GM19025 (cell line): ENCODE data around the gene MARVELD3.
"Not testable (repeated sequence)": the region's sequence is repeated elsewhere in the genome, so short reads cannot be mapped to it uniquely, and the experiment has no call there.

Source experiments
- ATAC-seq: cut with Tn5 transposase; IDR thresholded peaks from one replicate; pipeline ENCODE4 v1.9.1; 2021; ENCODE audit warnings: mild to moderate bottlenecking, low read depth, moderate library complexity; ENCODE audit not compliant: unreplicated experiment

MARVELD3 gene, protein sequence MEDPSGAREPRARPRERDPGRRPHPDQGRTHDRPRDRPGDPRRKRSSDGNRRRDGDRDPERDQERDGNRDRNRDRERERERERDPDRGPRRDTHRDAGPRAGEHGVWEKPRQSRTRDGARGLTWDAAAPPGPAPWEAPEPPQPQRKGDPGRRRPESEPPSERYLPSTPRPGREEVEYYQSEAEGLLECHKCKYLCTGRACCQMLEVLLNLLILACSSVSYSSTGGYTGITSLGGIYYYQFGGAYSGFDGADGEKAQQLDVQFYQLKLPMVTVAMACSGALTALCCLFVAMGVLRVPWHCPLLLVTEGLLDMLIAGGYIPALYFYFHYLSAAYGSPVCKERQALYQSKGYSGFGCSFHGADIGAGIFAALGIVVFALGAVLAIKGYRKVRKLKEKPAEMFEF

GRCh38 chr16:71626018-71626857, at the start of gene MARVELD3:
Gene MARVELD3, plus strand, starts transcription at chr16:71626184. Its CDS starts 46 bp downstream, at chr16:71626230.
- no peak for ATAC-seq

- no peak for ATAC-seq
Measured at GRCh38 chr16:71576971-71577370, 49.0 kb upstream of the MARVELD3 start, which contains the start of gene TAT. Gene TAT, minus strand, starts transcription at chr16:71577092. Its CDS starts 677 bp downstream, at chr16:71576415.

GRCh38 chr16:71582553-71582848, 43.5 kb upstream of the MARVELD3 start:
- not testable (repeated sequence) for ATAC-seq

- ATAC-seq = no peak
Measured at GRCh38 chr16:71584543-71585317, 41.3 kb upstream of the MARVELD3 start.

GRCh38 chr16:71585318-71585703, 40.7 kb upstream of the MARVELD3 start:
- no peak for ATAC-seq

GRCh38 chr16:71589334-71589733, 36.6 kb upstream of the MARVELD3 start:
- ATAC-seq = not testable (repeated sequence)

DNA sequence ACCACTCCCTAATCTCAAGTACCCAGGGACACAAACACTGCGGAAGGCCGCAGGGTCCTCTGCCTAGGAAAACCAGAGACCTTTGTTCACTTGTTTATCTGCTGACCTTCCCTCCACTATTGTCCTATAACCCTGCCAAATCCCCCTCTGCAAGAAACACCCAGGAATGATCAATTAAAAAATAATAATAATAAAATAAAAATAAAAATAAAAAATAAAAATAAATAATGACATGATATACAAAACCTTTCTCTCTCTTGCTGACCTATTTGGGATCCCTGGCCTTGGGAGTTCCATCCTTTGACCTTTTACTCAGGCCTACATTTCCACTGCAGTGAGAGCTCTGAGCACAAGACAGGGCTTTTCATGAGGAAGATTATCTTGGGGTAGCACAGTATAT, 35.9 kb upstream of the MARVELD3 start:
- ATAC-seq = not testable (repeated sequence)

GRCh38 chr16:71590584-71590983, 35.4 kb upstream of the MARVELD3 start:
- no peak for ATAC-seq

DNA sequence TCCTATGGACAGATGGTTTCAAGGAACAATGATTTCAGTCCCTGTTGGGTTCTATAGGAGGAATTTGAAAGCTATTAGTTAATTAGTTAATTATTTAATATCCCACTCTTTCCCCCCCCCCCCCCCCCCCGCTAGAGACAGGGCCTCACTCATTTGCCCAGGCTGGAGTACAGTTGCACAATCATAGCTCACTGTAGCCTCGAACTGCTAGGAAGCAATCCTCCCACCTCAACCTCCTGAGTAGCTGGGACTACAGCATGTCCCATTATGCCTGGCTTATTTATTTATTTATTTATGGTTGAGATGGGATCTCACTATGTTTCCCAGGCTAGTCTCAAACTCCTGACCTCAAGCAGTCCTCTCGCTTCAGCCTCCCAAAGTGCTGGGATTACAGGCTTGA, 34.1 kb upstream of the MARVELD3 start:
- no peak for ATAC-seq

DNA sequence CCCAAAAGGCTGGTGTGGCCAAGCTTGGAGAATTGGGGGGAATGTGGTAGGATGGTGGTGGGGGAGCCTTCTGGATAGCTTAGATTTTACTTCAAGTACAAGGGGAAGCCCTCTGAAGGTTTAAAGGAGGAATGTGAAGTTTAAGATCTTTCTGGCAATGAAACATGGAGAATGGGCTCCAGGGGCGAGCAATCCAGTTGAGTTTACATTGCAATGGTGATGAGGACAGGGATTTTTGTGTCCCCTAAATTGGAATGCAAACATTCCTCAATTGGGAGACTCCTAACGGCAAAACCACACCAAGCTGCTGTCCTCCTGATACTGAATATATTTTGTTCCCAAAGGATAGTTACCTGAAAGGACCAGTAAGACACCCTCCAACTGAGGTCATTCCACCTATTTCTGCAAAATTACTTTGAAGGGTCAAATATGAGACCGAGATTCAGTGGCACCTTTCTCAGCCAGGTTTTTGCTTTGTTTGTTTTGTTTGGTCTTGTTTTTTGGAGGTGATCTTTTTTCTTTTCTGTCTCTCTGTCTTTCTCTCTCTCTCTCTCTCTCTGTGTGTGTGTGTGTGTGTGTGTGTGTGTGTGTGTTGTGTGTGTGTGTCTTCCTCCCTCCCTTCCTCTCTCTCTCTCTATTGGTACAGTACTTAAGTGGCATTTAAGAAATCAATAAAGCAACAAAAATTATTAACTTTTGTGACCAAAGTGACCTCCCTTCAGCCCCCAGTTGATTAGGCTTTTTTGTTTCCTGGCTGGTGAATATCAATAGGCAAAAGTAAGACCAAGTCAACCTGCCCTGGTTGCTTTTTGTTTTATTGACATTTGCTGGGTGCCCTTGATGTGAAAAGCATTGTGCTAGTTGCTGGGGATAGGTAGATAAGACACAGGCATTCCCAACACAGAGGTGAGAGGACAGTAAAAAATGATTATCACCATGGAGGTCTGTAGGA, 32.7 kb upstream of the MARVELD3 start:
- no peak for ATAC-seq

DNA sequence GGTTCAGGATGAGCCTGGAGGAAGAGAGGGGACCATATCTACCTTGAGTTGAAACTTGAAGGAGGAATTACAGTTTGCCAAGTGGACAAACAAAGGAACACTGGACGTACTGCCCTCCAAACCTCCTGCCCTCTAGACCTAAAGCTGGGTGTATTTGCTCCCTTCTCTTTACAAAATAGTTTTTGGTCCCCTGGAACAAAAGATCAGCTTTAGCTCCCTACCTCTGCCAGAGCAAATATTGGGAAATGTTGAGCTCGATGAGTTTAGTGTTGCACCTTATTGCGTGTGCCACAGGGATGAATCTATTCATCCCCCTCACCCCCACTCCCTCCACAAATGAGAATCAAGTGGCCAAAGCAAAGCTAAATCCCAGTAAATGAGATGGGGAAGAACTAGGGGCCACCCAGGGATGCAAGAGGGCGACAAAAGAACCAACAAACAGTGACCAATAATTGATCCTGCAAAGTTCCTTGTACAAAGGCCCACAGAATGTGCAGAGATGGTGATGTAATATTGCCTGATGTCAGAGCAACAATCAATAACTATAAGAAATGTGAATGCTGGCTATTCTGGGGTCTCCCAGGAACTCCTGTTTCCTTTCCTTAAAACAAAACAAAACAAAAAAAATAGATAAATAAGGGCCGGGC, 31.9 kb upstream of the MARVELD3 start:
- ATAC-seq = no peak

GRCh38 chr16:71595340-71595826, 30.6 kb upstream of the MARVELD3 start:
- not testable (repeated sequence) for ATAC-seq

DNA sequence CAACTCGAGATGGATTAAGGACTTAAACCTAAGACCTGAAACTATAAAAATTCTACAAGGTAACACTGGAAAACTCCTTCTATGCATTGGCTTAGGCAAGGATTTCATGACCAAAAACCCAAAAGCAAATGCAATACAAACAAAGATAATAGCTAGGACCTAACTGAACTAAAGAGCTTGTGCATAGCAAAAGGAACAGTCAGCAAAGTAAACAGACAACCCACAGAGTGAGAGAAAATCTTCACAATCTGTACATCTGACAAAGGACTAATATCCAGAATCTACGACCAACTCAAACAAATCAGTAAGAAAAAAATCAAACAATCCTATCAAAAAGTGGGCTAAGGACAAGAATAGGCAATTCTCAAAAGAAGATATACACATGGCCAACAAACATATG, 27.6 kb upstream of the MARVELD3 start:
- ATAC-seq = not testable (repeated sequence)

GRCh38 chr16:71600822-71601221, 25.2 kb upstream of the MARVELD3 start:
- no peak for ATAC-seq

GRCh38 chr16:71609066-71609465, 16.9 kb upstream of the MARVELD3 start:
- no peak for ATAC-seq

DNA sequence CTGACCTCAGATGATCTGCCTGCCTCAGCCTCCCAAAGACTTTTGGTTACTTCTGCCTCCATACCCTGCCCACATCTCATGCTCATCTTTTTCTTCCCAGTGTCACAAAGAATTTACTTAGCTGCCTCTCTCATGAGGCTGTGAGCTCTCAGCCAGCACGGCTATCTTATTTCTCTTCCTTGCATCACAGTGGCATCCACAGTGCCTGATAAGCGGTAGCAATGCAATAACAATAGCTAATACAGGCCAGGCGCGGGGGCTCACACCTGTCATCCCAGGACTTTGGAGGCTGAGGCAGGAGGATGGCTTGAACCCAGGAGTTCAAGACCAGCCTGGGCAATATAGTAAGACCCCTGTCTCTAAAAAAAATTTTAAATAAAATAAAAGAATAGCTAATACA, 15.5 kb upstream of the MARVELD3 start:
- ATAC-seq = no peak

DNA sequence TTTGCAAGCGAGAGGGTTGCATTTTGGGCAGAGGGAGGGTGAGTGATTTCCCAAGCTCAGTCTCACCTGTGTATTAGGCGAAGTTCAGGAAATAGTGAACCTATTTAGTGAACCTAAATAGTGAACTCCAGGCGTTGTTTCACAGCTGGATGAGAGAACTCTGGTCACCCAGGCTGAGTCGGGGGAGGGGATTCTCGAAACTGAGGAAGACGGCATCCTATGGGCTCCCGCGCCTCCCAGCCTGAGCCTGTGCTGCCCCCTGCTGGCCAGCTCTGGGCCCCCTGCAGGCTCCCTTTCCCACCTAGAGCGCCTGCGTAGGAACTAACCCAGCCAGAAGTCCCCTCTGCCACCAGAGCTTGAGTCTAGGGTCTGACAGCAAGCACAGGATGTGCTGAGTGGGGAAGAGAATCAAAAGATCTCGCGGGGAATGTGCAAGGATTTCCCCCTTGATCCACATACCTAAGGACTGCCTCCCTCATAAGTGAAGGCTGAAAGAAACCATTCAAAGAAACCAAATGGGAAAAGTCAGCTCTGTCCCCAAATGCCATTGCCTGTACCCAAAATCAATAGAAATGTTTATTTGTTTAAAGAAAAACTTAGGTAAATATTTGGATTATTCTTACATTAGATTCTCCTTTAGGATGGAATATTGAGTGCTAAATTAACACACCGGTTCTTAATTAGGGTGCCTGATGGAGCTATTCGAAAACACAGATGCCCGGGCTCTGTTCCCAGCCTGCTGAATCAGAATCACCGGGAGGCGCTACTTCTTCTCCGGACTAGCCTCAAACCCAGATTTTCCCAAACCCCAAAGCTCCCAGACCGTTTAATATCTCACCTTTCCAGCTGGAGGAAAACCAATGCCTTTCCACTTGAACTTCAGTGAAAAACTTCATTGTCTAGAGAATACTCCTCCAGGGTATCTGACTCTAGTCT, 14.8 kb upstream of the MARVELD3 start:
- no peak for ATAC-seq

DNA sequence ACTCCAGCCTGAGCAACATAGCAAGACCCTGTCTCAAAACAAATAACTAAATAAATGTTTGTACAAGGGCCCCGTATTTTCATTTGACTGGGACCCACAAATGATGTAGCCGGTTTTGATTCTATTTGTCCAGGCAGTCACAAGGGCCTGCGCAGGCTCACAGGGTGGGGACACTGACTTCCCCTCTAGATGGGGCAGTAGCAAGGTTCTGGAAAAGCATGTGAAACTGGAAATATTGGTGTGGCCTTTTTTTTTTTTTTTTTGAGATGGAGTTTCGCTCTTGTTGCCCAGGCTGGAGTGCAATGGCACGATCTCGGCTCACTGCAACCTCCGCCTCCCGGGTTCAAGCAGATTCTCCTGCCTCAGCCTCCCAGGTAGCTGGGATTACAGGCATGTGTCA, 11.0 kb upstream of the MARVELD3 start:
- not testable (repeated sequence) for ATAC-seq
